NCI-H446 treated with DMSO at 0.1 percent for 48 hours (cell line): Measurements from ENCODE around the gene SLC24A4.

ENCODE experiments used
- DNase-seq: peaks from one replicate; lab custom pipeline; 2025; lab: John Stamatoyannopoulos, UW

Gene SLC24A4, protein sequence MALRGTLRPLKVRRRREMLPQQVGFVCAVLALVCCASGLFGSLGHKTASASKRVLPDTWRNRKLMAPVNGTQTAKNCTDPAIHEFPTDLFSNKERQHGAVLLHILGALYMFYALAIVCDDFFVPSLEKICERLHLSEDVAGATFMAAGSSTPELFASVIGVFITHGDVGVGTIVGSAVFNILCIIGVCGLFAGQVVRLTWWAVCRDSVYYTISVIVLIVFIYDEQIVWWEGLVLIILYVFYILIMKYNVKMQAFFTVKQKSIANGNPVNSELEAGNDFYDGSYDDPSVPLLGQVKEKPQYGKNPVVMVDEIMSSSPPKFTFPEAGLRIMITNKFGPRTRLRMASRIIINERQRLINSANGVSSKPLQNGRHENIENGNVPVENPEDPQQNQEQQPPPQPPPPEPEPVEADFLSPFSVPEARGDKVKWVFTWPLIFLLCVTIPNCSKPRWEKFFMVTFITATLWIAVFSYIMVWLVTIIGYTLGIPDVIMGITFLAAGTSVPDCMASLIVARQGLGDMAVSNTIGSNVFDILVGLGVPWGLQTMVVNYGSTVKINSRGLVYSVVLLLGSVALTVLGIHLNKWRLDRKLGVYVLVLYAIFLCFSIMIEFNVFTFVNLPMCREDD

DNA sequence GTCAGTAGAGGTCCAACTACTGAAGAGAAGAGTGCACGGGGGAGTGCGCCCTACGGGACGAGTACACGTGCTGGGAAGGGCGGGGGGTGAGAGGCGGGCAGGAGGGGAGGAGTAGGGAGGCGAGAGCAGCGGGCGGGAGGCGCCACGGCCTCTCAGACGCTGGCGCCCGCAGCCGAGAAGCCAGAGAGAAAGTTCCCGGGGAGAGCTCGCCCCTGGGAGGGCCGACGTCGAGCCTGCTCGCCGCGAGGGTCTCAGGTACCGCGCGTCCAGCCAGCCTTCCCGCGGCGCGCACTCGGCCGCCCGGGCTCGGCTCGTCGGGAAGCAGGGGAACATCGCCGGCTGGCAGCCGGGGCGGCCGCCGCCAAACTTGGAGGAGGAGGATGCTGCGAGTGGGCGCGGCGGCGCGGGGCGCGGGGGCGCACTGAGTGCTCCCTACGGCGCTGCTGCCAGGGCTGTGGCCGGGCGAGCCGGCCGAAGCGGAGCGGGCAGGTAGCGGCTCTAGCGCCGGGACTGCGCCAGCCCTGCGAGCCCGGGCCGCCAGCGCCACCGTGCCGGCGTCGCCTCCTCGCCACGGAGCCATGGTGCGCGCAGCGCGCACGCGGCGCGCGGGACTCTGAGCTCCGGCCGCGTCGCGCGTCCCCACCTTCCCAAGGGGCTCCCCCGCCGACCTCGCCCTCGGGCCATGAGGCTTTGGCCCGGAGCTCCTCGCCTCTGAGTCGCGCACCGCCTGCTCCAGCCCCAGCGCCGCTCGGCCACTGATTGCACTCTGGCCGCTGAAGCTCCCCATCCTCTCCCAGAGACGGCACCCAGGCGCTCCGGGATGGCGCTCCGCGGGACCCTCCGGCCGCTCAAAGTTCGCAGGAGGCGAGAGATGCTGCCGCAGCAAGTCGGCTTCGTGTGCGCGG, at the start of gene SLC24A4:
TSS of gene SLC24A4 (plus strand) at position 155 of the 905 bp plus-strand sequence. CDS start at position 821, 666 bp downstream.
- no peak for DNase-seq

DNA sequence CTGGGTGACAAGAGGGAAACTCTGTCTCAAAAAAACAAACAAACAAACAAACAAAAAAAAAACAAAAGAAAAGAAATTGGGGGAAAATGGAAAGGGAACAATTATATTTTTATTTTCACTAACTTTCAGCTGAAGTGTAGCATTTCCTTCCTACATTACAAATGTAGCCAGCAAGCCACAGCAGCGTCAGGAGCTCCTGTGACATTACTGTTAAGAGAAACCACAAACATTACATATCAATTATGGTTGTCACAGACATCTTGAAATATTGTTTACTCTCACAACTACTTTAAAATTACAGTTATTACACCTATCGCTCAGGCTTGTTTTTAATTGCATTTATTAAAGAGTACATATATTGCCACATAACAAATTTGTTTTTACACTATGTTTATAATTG, 49.8 kb upstream of the SLC24A4 start:
- no peak for DNase-seq

DNA sequence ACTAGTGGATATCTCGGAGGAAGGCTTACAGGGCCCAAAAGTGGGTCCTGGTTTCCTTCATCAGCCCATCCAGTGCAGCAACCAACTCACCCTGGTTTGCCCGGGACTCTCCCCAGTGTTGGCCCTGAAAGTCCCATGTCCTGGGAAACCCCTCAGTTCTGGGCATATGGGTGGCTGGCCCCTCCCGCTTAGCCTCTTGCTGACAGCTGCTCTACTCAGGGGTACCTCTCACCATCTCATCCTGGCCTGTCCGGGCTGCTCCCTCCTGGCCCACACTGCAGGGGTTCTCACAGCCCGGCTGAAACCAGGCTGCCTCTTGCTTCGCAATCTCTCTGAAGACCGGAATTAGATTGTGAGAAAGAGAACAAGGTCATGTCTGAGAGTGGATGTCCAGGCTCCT, 48.9 kb upstream of the SLC24A4 start:
- DNase-seq, result no peak

DNA sequence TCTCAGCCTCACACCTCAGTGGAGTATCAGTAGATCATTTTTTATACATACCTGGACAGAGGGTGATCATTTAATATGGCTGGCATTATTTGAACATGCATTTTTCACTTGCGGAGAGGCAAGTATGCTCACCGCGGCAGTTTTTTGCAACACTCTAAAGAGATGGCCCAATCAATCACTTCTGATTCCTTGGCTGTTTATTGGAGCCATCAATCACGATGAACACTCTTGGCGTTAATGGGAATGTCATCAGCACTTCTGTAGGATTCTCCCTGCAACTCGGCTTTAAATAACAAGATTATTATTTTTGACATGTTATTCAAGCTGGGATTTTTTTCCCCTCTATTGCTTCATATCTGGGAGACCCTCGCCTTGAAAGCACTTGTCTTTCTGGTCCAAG, 46.9 kb upstream of the SLC24A4 start:
- no peak for DNase-seq

DNA sequence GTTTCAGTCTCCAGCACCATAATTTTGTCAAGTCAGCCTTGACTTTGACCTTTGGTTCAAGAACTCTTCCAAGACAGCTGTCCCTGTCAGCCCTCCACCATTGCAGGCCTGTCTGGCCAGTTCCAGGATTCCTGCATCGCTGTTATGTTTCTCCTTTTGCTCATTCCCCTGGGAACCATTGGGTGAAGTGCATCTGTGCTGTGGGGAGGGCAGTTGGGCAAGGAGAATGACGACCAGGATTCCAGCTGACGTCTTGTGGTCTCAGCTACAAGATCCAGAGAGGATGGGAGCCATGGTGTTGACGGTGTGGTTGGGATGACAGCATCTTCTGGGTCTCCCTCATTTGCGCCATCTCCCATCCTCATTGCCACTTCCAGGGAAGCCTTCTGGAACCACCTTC, 45.9 kb upstream of the SLC24A4 start:
- DNase-seq, result no peak

DNA sequence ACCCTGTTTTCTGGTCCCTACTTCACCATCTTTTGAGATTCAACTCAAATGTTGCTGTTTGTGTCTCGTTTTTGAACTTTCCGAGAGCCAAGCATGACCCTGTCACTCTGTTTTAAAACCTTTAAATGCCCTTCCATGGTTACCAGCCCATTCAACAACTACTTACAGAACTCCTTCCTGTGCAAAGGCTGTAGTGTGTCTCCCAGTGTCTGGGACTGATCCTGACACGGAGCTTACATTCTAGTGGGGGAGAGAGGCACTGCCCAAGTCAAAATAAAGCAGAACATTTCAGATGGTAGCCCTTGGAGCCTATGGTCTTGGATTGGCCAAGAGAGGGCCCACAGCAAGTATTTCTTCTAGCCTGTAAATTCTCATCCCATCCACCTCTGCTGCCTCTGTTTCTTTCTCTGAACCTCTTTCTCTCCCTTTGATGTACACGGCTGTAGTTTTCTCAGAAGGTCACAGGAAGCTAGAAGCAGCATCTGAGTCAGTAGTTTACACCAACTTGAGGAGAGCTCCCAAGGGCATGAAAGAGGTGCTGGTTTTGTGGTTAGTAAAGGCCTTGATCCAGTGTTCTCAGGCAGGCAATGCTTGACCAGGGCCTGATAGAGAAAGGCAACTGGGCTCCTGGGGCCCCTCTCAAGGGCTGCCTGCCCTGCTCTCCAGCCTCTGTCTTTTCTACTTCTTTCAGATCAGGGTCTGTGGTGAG, 42.3 kb upstream of the SLC24A4 start:
- no peak for DNase-seq

DNA sequence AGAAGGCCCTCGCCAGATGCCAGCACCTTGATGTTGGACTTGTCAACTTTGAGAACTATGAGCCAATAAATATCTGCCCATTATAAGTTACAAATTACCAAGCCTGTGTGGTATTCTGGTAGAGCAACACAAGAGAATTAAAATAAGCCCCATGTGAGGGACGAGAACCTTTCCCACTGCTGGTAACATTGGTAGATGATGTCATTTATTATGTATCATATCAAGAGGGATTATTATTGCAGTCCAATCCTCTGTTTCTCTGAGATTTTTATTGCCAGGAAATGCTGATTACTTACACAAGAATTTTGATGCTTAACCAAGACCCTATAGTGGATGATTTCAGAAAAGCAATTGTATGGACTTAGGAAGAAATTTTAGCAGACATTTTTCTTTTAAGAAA, 40.3 kb upstream of the SLC24A4 start:
- no peak for DNase-seq

DNA sequence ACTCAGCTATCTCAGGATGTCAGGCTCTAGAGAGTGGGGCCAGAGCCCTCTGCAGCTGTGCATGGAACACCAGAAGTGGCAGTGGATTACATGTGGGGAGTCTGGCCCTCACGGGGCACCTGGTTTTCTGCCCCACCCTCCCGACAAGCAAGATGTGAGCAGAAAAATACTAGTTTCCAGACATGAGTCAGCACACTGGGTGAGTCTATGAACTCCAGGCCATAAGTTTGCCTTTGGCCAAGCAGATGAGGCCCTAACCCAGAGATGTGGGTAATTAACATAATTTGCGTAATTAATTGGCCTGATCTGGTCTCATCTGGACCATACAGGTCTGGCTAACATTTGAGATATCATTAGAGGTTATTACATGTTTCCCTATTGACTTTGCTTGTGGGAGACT, 37.7 kb upstream of the SLC24A4 start:
- DNase-seq, result no peak

DNA sequence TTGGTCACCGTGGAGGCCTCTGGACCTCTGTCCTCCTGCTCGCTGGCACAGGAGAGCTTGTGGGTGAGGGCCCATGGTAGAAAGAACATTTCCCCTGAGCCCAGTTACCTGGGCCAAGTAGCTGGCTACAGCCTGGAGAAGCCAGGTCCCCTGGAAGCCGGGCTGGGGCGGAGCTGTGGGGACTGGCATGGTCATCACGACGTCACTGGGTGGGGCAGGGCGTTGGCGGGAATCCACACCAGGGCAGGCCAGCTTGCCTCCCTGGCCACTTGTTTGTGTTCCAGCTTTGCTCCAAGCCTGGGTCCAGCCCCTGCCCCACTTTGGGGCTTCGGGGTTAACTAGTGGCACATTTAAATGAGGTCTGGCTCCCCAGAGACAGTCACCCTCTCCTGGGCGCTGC, 35.0 kb upstream of the SLC24A4 start:
- no peak for DNase-seq

DNA sequence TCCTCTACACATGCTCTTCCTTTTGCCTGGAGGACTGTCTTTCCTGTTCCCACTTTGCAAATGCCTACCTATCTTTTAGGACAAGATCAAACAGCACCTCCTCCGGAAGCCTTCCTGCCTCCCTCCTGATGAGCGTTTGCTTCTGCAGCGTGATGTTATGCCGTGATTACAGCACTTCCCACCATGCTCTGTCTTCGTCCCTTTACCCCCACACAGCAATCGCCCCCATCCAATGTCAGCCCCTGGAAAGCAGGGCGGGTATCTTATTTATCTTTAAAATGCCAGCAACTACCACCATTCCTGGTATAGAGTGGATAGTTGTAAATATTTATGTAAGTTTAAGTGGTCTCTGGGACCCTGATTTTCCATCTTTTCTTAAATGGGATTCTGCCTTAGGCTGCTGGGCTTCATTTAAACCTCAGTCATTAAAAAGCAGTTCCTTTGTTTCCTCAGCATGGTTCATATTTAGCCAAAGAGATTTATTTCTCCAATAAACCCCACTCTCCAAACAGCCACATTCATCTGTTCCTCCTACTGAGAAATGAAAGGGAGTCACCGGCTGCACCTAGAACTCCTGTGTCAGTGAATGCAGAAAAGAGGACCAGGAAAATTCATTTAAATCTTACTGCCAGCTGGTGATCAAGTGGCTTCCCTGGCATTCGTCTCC, 33.8 kb upstream of the SLC24A4 start:
- DNase-seq, result no peak

DNA sequence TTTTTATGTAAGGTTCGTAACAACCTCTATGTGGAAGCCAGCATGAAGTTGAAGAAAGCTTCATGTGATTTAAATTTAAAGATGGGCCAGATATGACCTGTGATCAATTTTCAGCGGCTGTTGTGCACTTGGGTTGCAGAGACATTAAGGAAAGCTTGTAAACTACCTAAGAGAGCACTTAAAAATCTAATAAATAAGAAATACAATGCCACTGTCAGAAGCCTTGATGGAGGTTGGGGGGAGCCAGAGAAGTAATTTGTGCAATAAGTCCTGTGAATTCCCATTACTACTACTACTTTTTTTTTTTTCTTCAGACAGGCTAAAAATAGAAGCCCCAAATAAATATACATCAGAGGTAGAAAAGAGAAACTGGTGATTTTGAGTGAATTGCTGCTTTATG, 30.3 kb upstream of the SLC24A4 start:
- DNase-seq, result no peak

DNA sequence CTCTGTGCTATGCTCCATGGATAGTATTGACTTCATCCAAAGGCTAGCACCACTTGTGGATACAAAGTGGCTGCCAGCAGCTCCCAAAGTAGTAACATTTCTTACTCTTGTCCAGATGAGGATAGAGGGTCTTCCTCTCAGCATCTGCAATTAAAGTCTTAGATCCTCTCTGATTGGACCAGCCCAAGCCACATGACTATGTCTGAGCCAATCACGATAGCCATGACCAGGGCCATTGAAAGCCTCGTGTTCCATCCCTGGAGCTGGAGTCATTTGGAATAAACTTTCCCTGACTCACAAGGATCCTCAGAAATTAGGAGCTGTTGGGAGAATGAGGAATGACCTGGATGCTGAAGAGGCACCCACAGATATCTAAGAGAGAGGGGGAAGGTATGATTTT, 28.5 kb upstream of the SLC24A4 start:
- DNase-seq, result no peak

DNA sequence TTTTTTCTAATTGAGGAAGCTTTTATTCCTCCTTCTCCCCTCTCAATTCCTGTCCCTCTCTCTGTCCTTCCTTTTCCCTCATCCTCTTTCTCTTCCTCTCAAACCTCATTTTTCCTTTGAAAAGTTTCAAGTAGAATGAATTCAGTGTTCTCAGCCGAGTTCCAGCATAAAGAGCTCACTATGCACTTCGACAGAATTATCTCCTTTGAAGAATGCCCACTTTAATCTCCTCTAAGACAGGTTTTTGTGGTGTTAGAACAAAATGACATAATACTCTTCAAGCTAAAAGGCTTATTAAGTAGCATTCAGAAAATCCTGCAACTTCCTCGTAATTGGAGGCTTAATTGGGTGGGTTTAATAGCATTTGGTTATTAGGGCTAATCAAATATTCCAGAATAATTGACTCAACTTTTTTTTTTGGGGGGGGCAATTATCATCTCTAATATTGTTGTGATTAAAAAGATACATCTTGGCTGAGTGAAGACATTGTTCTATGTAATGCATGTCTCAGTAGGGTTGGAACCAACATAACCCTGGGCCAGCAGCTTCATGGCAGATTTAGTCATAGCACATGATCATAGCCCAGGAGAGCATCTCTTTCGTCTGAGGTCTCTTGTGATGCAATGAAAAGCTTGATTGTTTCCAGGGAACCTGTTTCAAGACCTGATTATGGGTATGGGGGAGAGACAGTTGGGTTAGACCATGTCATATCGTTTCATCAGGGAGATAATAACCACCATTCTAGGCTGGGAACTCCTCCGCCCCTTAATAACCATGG, 25.0 kb upstream of the SLC24A4 start:
- no peak for DNase-seq

DNA sequence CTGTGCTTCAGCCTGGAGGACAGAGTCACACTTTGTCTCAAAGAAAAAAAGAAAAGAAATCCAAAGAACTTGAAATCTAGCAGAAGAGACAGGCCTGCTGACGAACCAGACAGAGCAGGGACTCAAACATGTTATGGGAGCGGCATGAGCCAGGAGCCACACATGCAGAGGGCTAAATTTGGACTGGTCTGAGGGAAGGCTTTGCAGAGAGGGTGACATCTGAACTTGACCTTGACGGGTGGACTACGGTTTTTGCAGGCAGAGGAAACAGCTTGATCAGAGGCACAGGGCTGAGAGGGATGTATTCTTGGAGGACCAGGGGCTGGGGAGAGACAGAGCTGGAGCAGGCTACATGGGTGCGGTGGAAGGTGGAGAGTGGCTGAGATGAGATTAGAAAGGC, 20.5 kb upstream of the SLC24A4 start:
- no peak for DNase-seq

DNA sequence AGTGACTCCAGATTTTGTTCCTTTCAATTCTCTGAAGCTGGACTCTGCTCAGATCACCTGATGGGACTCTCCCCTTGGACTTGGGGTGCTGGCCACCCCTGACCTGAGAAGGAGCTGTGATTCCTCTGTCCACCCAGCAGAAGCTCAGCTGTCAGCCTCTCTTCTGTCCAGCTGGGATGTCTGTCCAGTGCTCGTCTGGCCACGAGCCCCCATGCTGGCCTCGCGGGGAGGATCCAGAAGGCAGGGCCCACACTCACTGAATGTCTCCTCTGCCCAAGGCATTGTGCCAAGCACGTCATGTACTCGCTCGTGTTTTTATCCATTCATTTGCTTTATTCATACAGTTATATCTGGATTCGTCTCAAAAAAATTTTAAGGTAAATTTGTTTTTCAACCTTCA, 14.2 kb upstream of the SLC24A4 start:
- no peak for DNase-seq

DNA sequence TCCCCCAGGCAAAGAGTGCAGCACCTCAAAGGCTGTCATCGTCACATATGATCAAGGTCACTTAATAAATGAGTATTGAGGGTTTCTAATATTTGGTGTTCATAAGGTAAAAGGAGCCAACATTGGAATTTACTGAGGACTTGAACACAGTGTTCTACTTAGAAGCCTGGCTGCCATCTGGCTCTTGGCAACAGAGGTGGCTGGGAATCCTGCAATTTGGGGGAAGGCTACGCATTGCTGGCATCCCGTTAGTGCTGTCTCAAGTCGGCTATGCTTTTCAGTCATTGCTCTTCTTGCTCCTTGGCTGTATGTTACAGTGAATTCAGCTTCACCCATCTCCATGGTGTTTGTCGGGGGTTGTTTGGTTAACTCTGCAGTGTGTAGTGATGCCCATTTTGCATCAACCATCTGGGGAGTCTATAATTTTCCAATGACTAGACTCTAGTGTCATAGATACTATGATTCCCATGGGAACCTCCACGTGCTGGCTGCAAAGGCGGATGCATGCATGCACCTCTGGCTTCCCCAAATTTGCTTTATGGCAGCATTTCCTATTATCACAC, 12.9 kb upstream of the SLC24A4 start:
- DNase-seq, result no peak

DNA sequence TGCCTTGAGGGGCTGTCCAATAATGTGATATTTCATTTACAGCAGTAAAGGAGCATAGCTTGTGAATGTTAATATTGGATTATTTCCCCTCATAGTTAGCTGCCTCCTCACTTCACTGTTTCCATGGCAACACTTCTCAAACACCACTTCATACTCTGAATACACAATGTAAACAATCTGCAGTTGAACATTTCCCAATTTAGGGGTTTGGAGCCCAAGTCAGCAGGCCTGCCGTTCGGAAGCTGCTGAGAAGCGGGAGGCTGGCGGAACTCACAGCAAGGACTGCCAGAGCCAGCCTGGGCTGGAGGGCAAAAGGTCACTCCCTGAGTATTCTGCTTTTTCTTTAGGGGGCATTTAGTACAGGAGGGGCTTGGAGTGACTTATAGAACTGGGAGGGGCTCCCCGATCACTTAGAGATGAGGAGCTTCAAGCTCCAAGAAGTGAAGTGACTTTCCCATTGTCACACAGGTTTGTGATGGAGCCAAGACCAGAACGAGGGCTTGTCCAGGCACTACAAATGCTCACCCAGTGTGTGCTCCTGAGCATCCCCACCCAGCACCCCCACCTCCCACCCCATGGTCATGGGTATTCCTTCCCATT, 12.1 kb upstream of the SLC24A4 start:
- DNase-seq, result peak; percentile 8

DNA sequence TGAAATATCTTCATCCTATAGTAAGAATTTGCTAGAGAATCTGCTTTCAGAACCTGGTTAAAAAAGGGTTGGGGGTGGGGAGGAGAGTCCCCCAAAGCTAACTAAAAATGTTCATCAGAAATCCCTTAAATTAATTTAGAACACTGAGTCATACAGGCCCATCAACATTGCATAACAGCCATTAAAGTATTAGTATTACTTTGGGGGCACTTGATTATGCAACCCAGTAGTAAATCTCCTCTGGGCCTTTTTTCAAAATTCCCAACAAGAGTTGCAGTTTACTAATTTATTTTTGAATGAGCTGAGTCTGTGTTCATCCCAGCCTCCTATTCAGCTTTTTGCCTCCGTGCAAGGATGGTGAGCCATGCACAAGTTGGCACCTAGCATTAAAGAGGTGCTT, 8.8 kb upstream of the SLC24A4 start:
- DNase-seq, result no peak

DNA sequence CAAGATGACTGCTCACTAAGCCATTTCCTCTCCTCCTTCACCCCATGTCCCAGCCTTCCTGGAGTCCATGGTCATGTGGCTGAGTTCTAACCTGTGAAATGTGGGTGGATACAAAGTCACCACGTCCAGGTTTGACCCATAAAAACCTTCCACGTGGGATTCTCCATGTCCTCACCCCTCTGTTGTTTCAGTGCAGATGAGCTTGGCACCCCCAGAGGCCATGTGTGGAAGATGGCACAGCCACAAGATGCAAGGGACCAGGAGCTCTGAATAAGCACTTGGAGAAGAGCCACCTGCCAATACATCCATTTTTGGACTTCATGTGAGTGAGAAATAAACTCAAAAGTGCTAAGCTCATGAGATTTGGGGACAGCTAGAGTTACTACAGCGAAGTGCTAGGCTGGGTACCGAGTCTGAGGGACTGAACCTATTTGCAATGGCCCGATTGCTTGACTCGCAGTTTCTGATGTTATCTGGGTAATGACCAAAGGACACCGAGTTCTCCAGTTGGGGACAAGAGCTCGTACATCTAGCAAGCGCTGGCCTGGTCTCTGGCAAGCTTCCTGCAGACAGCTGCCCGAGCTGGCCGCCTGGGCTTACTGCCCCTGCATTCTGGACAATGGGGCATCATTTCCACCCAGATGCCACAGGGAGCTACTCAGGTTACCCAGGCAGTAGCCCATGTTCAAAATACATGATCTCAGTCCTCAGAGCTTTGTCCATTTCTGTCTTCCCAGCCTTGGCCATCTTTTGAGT, 7.7 kb upstream of the SLC24A4 start:
- no peak for DNase-seq
